IPS-15b (cell line): ENCODE results near the gene COL18A1.
"Not testable (repeated sequence)": the region's sequence is repeated elsewhere in the genome, so short reads cannot be mapped to it uniquely, and the experiment has no call there.

Source experiments
- H3K27me3 ChIP-seq: one replicate; pipeline ENCODE4 v1.6.1; 2013; ENCODE audit warnings: low read length; ENCODE audit not compliant: control insufficient read depth, insufficient read depth
- H3K36me3 ChIP-seq: one replicate; pipeline ENCODE4 v1.6.1; 2013; ENCODE audit warnings: low read length; ENCODE audit not compliant: control insufficient read depth, insufficient read depth
- H3K4me1 ChIP-seq: one replicate; pipeline ENCODE4 v1.6.1; 2013; ENCODE audit warnings: mild to moderate bottlenecking, low read length; ENCODE audit not compliant: control insufficient read depth, insufficient read depth
- H3K4me3 ChIP-seq: one replicate; pipeline ENCODE4 v1.5.1; 2013; ENCODE audit warnings: low read depth, low read length
- H3K9ac ChIP-seq: one replicate; pipeline ENCODE4 v1.6.1; 2013; ENCODE audit warnings: low read depth, mild to moderate bottlenecking, low read length
- H3K9me3 ChIP-seq: one replicate; pipeline ENCODE4 v1.6.1; 2013; ENCODE audit warnings: mild to moderate bottlenecking, low read length; ENCODE audit not compliant: control insufficient read depth, insufficient read depth

Gene COL18A1

DNA sequence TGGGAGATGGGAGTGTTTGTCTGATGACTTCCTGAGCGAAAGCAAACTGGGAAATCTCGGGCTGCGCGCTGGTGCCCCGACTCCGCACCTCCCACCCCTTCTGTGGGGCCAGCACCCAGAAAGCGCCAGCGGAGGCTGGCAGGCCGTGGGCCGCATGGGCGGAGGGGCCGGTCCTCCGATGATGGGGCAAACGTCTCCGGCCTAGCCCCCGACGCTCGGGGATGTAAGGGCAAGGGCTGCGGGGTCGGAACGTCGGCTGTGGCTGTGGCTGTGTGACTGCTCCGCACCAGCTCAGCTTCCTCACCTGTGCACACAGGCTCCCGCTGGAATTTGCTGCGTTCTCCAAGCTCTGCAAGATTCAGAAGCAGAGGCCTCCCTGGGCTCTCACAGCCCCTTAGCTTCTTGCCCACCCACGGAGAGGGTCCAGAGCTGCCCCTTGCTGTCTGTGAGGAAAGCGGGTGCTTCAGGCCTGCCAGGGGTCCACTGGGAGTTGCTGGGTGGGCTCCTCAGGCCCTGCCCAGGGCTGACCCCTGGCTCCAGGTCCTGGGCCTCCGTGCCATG is 35.0 kb downstream of the COL18A1 start:
- H3K4me3 ChIP-seq, result no peak overlapping the region
- no peak overlapping the region for H3K9ac ChIP-seq
- H3K36me3 ChIP-seq, result peaks cover 9% of the 10 kb centered on the region
- no peaks in the 10 kb centered on the region for H3K9me3 ChIP-seq
- no peaks in the 10 kb centered on the region for H3K27me3 ChIP-seq
- H3K4me1 ChIP-seq, result no peaks in the 10 kb centered on the region

GRCh38 chr21:45440736-45441350 is 35.9 kb downstream of the COL18A1 start:
- H3K9ac ChIP-seq, result no peak overlapping the region
- H3K27me3 ChIP-seq, result no peaks in the 10 kb centered on the region
- no peak overlapping the region for H3K4me3 ChIP-seq
- no peaks in the 10 kb centered on the region for H3K4me1 ChIP-seq
- H3K36me3 ChIP-seq, result peaks cover 9% of the 10 kb centered on the region
- no peaks in the 10 kb centered on the region for H3K9me3 ChIP-seq

- Histone ChIP-seq H3K9ac (no peak overlapping the region), H3K4me1 (no peaks in the 10 kb centered on the region), H3K9me3 (no peaks in the 10 kb centered on the region), H3K36me3 (peaks cover 9% of the 10 kb centered on the region), H3K4me3 (no peak overlapping the region), H3K27me3 (no peaks in the 10 kb centered on the region)
These were observed 36.7 kb downstream of the COL18A1 start for GRCh38 chr21:45441431-45442255.

DNA sequence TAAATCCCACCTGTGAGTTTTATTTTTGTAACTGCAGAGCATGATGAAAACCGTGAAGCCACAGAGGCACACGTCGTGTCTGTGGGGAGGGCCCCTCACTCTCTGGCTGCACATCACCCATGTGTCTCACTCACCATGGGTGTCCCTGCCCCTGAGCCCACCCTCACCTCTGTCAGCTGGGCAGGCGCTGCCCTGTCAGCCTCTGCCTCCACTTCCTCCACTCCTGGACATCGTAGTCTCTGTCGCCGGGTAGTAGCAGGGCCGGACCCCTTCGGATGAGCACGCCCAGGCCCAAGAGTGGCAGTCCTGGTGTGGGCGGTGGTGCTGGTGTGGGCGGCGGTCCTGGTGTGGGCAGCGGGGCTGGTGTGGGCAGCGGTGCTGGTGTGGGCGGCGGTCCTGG is 37.3 kb downstream of the COL18A1 start:
- Histone ChIP-seq H3K4me1 (no peaks in the 10 kb centered on the region), H3K9me3 (no peaks in the 10 kb centered on the region), H3K9ac (no peak overlapping the region), H3K36me3 (peaks cover 9% of the 10 kb centered on the region), H3K4me3 (no peak overlapping the region), H3K27me3 (no peaks in the 10 kb centered on the region)

- H3K9ac ChIP-seq, result not testable (repeated sequence)
- peaks cover 11% of the 10 kb centered on the region for H3K36me3 ChIP-seq
These were observed 38.0 kb downstream of the COL18A1 start for GRCh38 chr21:45442686-45443594.

GRCh38 chr21:45443595-45444181 is 38.7 kb downstream of the COL18A1 start:
- H3K4me3 ChIP-seq, result no peak overlapping the region
- peaks cover 16% of the 10 kb centered on the region for H3K36me3 ChIP-seq
- no peaks in the 10 kb centered on the region for H3K9me3 ChIP-seq
- no peak overlapping the region for H3K9ac ChIP-seq
- no peaks in the 10 kb centered on the region for H3K27me3 ChIP-seq
- H3K4me1 ChIP-seq, result no peaks in the 10 kb centered on the region

More at GRCh38 chr21:45442686-45443594, 38.0 kb downstream of the COL18A1 start:
- H3K4me1 ChIP-seq, H3K9me3 ChIP-seq, H3K27me3 ChIP-seq, H3K4me3 ChIP-seq: not testable (repeated sequence)

DNA sequence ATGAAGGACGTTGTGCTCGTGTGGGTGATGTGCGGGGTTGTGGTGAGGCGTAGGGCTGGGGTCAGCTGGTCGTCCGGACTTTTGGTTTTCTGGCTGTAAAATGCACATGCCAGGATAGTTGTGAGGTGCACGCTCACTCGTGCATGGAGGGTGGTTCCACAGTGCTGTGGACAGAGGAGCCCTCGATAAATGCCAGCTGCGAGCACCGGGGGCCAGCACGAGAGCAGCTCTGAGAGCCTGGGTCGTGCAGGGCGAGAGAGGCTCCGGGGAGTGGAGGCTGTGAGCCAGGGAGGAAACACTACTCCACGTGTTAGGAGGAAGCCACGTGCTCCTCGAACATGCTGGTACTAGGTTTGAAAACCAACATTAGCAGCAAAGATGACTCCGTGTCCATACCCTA is 39.4 kb downstream of the COL18A1 start:
- Histone ChIP-seq H3K4me3 (no peak overlapping the region), H3K36me3 (peaks cover 16% of the 10 kb centered on the region), H3K9me3 (no peaks in the 10 kb centered on the region), H3K27me3 (no peaks in the 10 kb centered on the region), H3K4me1 (no peaks in the 10 kb centered on the region), H3K9ac (no peak overlapping the region)

DNA sequence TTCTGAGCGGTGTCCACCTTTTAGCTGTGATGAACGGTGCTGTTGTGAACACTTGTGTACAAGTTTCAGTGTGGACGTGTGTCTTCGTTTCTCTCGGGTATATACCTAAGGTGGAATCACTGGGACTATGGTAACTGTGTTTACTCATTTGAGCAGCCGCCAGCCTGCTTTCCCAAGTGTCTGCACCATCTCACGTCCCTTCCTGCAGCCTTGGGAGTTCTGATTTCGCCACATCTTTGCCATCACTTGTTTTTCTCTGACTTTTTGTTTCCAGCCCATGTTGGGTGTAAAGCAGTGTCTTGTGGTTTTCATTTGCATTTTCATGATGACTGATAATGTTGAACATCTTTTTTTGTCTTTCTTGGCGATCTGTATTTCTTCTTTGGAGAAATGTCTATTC is 40.4 kb downstream of the COL18A1 start:
- H3K27me3 ChIP-seq, result no peaks in the 10 kb centered on the region
- H3K36me3 ChIP-seq, result peaks cover 16% of the 10 kb centered on the region
- H3K9me3 ChIP-seq, result no peaks in the 10 kb centered on the region
- H3K9ac ChIP-seq, result no peak overlapping the region
- no peaks in the 10 kb centered on the region for H3K4me1 ChIP-seq
- H3K4me3 ChIP-seq, result no peak overlapping the region

- Histone ChIP-seq H3K27me3 (no peaks in the 10 kb centered on the region), H3K4me3 (no peak overlapping the region), H3K4me1 (no peaks in the 10 kb centered on the region), H3K36me3 (peaks cover 8% of the 10 kb centered on the region), H3K9ac (no peak overlapping the region), H3K9me3 (no peaks in the 10 kb centered on the region)
These were observed 42.9 kb downstream of the COL18A1 start for GRCh38 chr21:45447821-45448220.

DNA sequence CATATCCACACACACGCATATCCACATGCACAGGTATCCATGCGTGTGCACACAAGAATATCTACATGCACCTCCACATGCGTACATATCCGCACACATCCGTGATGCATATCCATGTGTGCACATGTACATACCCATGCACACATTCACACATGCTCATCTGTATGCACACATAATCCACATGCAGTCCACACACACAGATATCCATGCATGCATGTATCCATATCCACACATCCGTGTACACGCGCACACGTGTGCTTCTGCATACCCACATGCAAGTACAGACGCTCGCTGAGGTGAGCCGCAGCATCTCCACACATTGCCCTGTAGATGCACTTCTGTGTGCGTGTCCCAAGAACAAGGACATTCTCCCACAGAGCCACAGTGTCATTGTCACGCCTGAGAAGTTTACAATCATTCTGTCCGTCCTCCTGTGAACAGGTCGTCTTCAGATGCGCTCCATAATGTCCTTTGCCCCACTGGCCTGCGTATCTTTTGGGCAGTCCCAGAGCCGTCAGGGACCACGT is 43.4 kb downstream of the COL18A1 start:
- H3K36me3 ChIP-seq, result peaks cover 8% of the 10 kb centered on the region
- H3K9ac ChIP-seq, result no peak overlapping the region
- no peaks in the 10 kb centered on the region for H3K4me1 ChIP-seq

More for the DNA sequence above, 43.4 kb downstream of the COL18A1 start:
- Histone ChIP-seq H3K4me3 (no peak overlapping the region), H3K9me3 (no peaks in the 10 kb centered on the region), H3K27me3 (no peaks in the 10 kb centered on the region)
